ENCODE data around the gene CEPT1.

The CEPT1 gene

GRCh38 chr1:111147948-111148347 lies 7.9 kb downstream of the CEPT1 start:
- DNase-seq: no peak

GRCh38 chr1:111148376-111148881 lies 8.4 kb downstream of the CEPT1 start:
- no peak for DNase-seq

GRCh38 chr1:111151838-111152237 lies 11.8 kb downstream of the CEPT1 start:
- no peak for DNase-seq

- DNase-seq: no peak
Observed at GRCh38 chr1:111154021-111154999, 14.3 kb downstream of the CEPT1 start.

GRCh38 chr1:111157431-111157830 lies 17.4 kb downstream of the CEPT1 start:
- DNase-seq: no peak

- DNase-seq: no peak
Observed at GRCh38 chr1:111161843-111162487, 21.9 kb downstream of the CEPT1 start.

GRCh38 chr1:111162488-111162880 lies 22.5 kb downstream of the CEPT1 start:
- DNase-seq: no peak

- DNase-seq: no peak
Observed at GRCh38 chr1:111163363-111163762, 23.3 kb downstream of the CEPT1 start.

- no peak for DNase-seq
Observed at GRCh38 chr1:111164151-111164550, 24.1 kb downstream of the CEPT1 start.

GRCh38 chr1:111172463-111172862 lies 32.4 kb downstream of the CEPT1 start:
- DNase-seq: no peak

- no peak for DNase-seq
Observed at GRCh38 chr1:111174070-111174469, 34.0 kb downstream of the CEPT1 start.

- no peak for DNase-seq
Observed at GRCh38 chr1:111175349-111175748, 35.3 kb downstream of the CEPT1 start.

- no peak for DNase-seq
Observed at GRCh38 chr1:111176678-111177077, 36.7 kb downstream of the CEPT1 start.

- no peak for DNase-seq
Observed at GRCh38 chr1:111179968-111180533, 40.0 kb downstream of the CEPT1 start.

GRCh38 chr1:111182052-111182451 lies 42.0 kb downstream of the CEPT1 start:
- DNase-seq: no peak

GRCh38 chr1:111183308-111184069 lies 43.5 kb downstream of the CEPT1 start:
- DNase-seq: no peak

GRCh38 chr1:111184663-111185062 lies 44.6 kb downstream of the CEPT1 start:
- DNase-seq: no peak

GRCh38 chr1:111190931-111191451 lies 51.0 kb downstream of the CEPT1 start:
- DNase-seq: no peak

GRCh38 chr1:111191496-111191895 lies 51.5 kb downstream of the CEPT1 start:
- DNase-seq: no peak

- DNase-seq: no peak
Observed at GRCh38 chr1:111192074-111192473, 52.1 kb downstream of the CEPT1 start.

- DNase-seq: no peak
Observed at GRCh38 chr1:111192658-111193519, 52.9 kb downstream of the CEPT1 start.

Data from NK-92 treated with Interleukin-12 subunit alpha and Interleukin-12 subunit beta, amount 100 ng/mL, for 24 hours (cell line).